Sigmoid colon (tissue), 4 donors: ENCODE data around the gene LSG1.

ENCODE experiments used
- CTCF ChIP-seq, 4 experiments: fragments of 450-650 bp in 3 of 4; fragments of 200-600 bp in 1 of 4; IDR thresholded peaks; one replicate each; pipeline ENCODE4 v1.5.1; 2016 to 2019; ENCODE audit warnings: antibody characterized with exemption in 4 of 4, mild to moderate bottlenecking in 3 of 4, moderate library complexity in 2 of 4
- POLR2AphosphoS5 ChIP-seq, 4 donors: sonication (generic); formaldehyde crosslinking; IDR thresholded peaks; one replicate each; pipeline ENCODE4 v1.6.1; 2017; ENCODE audit warnings: antibody characterized with exemption in 4 of 4

DNA sequence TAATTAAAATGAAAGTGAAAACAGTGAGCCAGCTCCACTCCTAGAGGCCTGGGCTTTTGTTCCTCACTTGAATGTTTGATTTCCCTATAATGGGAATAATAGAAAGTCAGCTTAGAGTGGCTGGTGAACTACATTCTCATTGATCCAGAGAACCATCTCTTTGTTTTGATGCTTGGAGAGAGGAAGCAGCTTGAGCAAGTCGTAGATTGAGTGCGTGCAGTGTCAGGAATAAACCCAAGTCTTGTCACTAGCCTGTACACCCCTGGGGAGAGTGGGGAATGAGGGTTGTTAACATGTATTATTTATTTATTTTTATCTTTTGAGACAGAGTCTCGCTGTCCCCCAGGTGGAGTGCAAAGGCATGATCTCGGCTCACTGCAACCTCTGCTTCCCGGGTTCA is 885 bp upstream of the LSG1 start:
- no peak for TF ChIP-seq CTCF (IDR thresholded peaks at IDR 0.05)
- TF ChIP-seq POLR2AphosphoS5 (IDR thresholded peaks at IDR 0.05): no peak
